A549 (cell line): ENCODE data around the gene INAFM1.

ENCODE experiments used
- FOSL2 ChIP-seq, 2 experiments: fragments of 450-650 bp in 1 of 2; fragments of >200 bp in 1 of 2; sonication (Bioruptor Twin) in 1 of 2; formaldehyde crosslinking; IDR thresholded peaks; 2 replicates each; pipeline versions ENCODE4 v1.5.0 to v1.6.1; 2016 to 2020; ENCODE audit warnings: mild to moderate bottlenecking in 1 of 2, moderate library complexity in 1 of 2
- KDM1A ChIP-seq: fragments of 200-600 bp; sonication (generic); IDR thresholded peaks from 2 replicates; pipeline ENCODE4 v1.6.1; 2016; ENCODE audit warnings: low read depth, mild to moderate bottlenecking
- NPAS2 ChIP-seq: fragments of 250-450 bp; sonication (Bioruptor Pico); IDR thresholded peaks from 2 replicates; pipeline ENCODE4 v1.8.0; 2022; ENCODE audit warnings: mild to moderate bottlenecking, moderate library complexity, borderline replicate concordance
- POLR2A ChIP-seq: IDR thresholded peaks from 2 replicates; pipeline ENCODE4 v1.6.1; 2012; ENCODE audit warnings: mild to moderate bottlenecking, low read length
- SMC3 ChIP-seq: fragments of >200 bp; sonication (Bioruptor Twin); formaldehyde crosslinking; IDR thresholded peaks from 3 replicates; pipeline ENCODE4 v1.6.1; 2018; ENCODE audit warnings: inconsistent platforms
- TF ChIP-seq, protein P1 (sequence below): fragments of >200 bp; sonication (Bioruptor Twin); formaldehyde crosslinking; IDR thresholded peaks from 3 replicates; pipeline ENCODE4 v1.5.1; 2016
- TF ChIP-seq, protein P2 (sequence below): IDR thresholded peaks from 2 replicates; pipeline ENCODE4 v1.6.1; 2012
- TF ChIP-seq, protein P3 (sequence below): IDR thresholded peaks from 2 replicates; pipeline ENCODE4 v1.6.1; 2012

DNA sequence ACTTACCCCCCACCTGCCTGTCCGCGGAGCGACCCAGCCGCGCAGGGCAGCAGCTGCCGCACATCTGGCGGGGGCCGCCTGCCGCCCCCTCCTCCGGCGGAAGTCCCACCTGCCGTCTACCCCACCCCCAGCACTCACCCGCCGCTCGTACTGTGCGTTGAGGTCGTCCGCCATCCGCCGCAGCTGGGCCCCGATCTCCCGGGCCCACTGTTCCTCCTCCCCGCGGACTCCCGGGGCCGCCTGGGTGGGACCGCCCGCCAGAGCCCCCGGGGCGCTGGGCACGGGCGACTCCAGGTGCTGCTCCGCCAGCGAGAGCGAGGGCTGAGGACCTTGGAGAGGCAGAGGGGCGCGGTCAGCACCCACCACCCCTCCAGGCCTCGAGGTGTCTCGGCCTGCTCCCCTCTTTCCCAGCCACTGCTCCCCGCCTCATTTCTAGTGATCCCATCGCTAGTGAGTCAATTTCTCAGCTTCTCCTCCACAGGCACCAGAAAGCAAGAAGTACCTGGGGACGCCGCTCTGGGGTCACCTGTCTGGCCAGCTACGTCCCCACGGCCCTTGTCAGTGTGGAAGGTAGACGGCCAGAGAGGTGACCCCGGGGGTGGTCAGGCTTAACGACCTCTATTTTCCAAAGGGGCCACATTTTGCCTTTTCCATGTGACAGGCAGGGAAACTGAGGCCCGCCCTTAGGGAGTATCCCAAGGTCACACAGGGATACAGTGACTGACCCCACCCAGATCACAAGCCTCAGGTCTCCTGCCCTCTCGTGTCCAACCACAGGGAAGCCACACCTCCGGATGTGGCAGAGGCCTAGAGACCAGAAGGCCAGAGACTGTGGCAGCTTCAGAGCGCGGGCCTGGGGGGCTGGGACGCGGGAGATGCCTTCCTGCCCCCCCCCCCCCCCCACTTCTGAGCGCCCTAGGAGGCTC, 48.0 kb upstream of the INAFM1 start:
- TF ChIP-seq, protein P1, sequence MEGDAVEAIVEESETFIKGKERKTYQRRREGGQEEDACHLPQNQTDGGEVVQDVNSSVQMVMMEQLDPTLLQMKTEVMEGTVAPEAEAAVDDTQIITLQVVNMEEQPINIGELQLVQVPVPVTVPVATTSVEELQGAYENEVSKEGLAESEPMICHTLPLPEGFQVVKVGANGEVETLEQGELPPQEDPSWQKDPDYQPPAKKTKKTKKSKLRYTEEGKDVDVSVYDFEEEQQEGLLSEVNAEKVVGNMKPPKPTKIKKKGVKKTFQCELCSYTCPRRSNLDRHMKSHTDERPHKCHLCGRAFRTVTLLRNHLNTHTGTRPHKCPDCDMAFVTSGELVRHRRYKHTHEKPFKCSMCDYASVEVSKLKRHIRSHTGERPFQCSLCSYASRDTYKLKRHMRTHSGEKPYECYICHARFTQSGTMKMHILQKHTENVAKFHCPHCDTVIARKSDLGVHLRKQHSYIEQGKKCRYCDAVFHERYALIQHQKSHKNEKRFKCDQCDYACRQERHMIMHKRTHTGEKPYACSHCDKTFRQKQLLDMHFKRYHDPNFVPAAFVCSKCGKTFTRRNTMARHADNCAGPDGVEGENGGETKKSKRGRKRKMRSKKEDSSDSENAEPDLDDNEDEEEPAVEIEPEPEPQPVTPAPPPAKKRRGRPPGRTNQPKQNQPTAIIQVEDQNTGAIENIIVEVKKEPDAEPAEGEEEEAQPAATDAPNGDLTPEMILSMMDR, result peak; percentile 0; the same call in 1 of the 3 replicates
- TF ChIP-seq KDM1A (no peak), FOSL2 (IDR thresholded peaks at IDR 0.05) (no peak), FOSL2 (CRISPR knock-in tag; IDR thresholded peaks at IDR 0.05) (no peak), SMC3 (no peak), POLR2A (peak; percentile 5), NPAS2 (CRISPR knock-in tag) (no peak; the same call in none of the 2 replicates)
- TF ChIP-seq, protein P2, sequence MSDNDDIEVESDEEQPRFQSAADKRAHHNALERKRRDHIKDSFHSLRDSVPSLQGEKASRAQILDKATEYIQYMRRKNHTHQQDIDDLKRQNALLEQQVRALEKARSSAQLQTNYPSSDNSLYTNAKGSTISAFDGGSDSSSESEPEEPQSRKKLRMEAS, result peak; percentile 5
- TF ChIP-seq, protein P3, sequence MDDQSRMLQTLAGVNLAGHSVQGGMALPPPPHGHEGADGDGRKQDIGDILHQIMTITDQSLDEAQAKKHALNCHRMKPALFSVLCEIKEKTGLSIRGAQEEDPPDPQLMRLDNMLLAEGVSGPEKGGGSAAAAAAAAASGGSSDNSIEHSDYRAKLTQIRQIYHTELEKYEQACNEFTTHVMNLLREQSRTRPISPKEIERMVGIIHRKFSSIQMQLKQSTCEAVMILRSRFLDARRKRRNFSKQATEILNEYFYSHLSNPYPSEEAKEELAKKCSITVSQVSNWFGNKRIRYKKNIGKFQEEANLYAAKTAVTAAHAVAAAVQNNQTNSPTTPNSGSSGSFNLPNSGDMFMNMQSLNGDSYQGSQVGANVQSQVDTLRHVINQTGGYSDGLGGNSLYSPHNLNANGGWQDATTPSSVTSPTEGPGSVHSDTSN, result no peak
